ENCODE data around the gene TMEM203. TPM values are rescaled to one million over a fixed set of nuclear protein-coding genes. Genes with fewer than 3 reads are reported as not detected.
A peak's percentile ranks its signal among the peaks of the same experiment; 100 is the strongest.

The TMEM203 gene
- total RNA-seq, 1 experiment from 2014 or later: 50.6 TPM

DNA sequence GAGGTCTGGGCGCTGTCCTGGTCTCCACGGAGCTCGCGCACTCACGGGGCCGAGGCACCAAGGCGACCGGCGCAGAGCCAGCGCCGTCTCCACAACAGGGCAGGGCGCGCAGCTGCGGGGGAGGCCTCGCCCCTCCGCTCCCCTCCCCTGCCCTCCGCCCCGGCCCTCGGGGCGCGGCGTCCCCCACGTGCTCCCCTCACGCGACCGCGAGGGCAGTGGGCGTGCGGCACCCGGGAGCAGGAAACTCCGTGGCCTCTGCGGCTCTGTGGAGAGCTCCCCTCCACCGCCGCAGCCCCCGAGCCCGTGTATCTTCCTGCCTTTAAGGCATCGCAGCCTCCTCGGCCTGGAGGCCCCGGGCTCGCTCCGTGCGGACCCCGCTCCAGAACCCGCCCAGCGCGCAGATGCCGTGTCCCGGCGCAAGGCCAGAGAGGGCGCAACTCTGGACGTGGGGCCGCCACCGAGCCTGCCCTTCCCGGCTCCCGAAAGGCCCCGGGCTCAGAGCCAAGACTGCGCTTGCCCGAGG is 34.9 kb upstream of the TMEM203 start (continued):
- no peak; the same call in 1 of the 2 replicates for TF ChIP-seq ZNF281 (CRISPR knock-in tag; IDR thresholded peaks at IDR 0.05)
- 0 out of 2 replicates have a peak, but pooled peaks have one; percentile 63 for TF ChIP-seq CBFB (CRISPR knock-in tag; IDR thresholded peaks at IDR 0.05; ENCODE audit: low read depth)
- no peak for TF ChIP-seq GRHL2 (CRISPR knock-in tag; IDR thresholded peaks at IDR 0.05; ENCODE audit: insufficient replicate concordance, severe bottlenecking)
- TF ChIP-seq ELF4 (CRISPR knock-in tag; IDR thresholded peaks at IDR 0.05; ENCODE audit: low read depth): no peak
- TF ChIP-seq ZNF317 (CRISPR knock-in tag; IDR thresholded peaks at IDR 0.05; ENCODE audit: borderline replicate concordance, low read depth): 0 out of 2 replicates have a peak, but pooled peaks have one; percentile 36
- peak; percentile 57; the same call in 1 of the 2 replicates for TF ChIP-seq USF1 (CRISPR knock-in tag; IDR thresholded peaks at IDR 0.05)
- no peak for TF ChIP-seq JAZF1 (CRISPR knock-in tag; IDR thresholded peaks at IDR 0.05)
- no peak for TF ChIP-seq SMAD4 (CRISPR knock-in tag; IDR thresholded peaks at IDR 0.05)
- TF ChIP-seq NFATC4 (CRISPR knock-in tag; IDR thresholded peaks at IDR 0.05): no peak
- TF ChIP-seq GTF2I (CRISPR knock-in tag; conservative IDR thresholded peaks at IDR 0.05): no peak
- TF ChIP-seq ZNF532 (CRISPR knock-in tag; IDR thresholded peaks at IDR 0.05; ENCODE audit: borderline replicate concordance): no peak
- peak; percentile 56; the same call in 1 of the 2 replicates for TF ChIP-seq E2F5 (CRISPR knock-in tag; IDR thresholded peaks at IDR 0.05)
- TF ChIP-seq ERG (CRISPR knock-in tag; IDR thresholded peaks at IDR 0.05): no peak
- no peak; the same call in 1 of the 2 replicates for TF ChIP-seq TEAD4 (CRISPR knock-in tag; IDR thresholded peaks at IDR 0.05)
- TF ChIP-seq ESRRA (CRISPR knock-in tag; IDR thresholded peaks at IDR 0.05; ENCODE audit: borderline replicate concordance): peak; percentile 76; the same call in 1 of the 2 replicates
- TF ChIP-seq TP53 (CRISPR knock-in tag; IDR thresholded peaks at IDR 0.05): peak; percentile 85; the same call in 1 of the 2 replicates
- peak; percentile 34; the same call in 1 of the 2 replicates for TF ChIP-seq FOXK1 (CRISPR knock-in tag; IDR thresholded peaks at IDR 0.05)
- TF ChIP-seq, protein P1, sequence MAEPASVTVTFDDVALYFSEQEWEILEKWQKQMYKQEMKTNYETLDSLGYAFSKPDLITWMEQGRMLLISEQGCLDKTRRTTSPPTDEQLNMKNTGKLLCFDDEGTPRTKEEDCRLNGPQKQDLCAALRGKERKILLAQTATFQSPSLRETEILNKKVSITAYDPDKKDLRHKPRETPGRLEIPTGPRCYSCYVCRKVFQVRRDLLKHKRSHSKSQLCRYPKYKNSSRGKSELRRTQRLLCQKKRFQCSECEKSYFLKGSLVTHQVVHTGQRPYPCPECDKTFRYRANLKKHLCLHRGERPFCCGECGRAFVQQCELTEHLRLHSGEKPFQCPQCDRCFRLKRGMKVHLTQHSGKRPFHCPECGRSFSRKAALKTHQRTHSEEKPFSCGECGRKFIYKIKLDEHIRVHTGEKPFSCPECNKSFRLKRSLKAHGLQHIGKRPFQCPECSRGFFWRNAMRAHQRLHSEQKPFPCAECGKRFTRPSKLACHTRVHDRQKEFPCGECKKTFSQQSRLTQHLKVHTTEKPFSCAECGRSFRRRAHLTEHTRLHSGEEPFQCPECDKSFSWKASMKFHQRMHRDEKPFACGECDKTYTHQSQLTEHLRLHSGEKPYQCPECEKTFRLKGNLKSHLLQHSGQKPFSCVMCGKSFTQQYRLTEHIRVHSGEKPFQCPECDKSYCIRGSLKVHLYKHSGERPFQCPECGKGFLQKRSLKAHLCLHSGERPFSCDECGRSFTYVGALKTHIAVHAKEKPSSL (CRISPR knock-in tag; conservative IDR thresholded peaks at IDR 0.05): no peak
- peak; percentile 74; the same call in 1 of the 2 replicates for TF ChIP-seq KAT7 (CRISPR knock-in tag; IDR thresholded peaks at IDR 0.05; ENCODE audit: borderline replicate concordance)
- TF ChIP-seq SP1 (CRISPR knock-in tag; conservative IDR thresholded peaks at IDR 0.05): no peak
- TF ChIP-seq ZNF232 (CRISPR knock-in tag; IDR thresholded peaks at IDR 0.05): 0 out of 2 replicates have a peak, but pooled peaks have one; percentile 42
- peak; percentile 75; the same call in 1 of the 2 replicates for TF ChIP-seq ZNF219 (CRISPR knock-in tag; IDR thresholded peaks at IDR 0.05; ENCODE audit: borderline replicate concordance)
- TF ChIP-seq, protein P2, sequence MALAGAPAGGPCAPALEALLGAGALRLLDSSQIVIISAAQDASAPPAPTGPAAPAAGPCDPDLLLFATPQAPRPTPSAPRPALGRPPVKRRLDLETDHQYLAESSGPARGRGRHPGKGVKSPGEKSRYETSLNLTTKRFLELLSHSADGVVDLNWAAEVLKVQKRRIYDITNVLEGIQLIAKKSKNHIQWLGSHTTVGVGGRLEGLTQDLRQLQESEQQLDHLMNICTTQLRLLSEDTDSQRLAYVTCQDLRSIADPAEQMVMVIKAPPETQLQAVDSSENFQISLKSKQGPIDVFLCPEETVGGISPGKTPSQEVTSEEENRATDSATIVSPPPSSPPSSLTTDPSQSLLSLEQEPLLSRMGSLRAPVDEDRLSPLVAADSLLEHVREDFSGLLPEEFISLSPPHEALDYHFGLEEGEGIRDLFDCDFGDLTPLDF (CRISPR knock-in tag; IDR thresholded peaks at IDR 0.05): 0 out of 2 replicates have a peak, but pooled peaks have one; percentile 46
- no peak for TF ChIP-seq ZNF138 (CRISPR knock-in tag; conservative IDR thresholded peaks at IDR 0.05)
- TF ChIP-seq RELA (CRISPR knock-in tag; IDR thresholded peaks at IDR 0.05; ENCODE audit: borderline replicate concordance): peak; percentile 44; the same call in 1 of the 2 replicates
- no peak for TF ChIP-seq PRRX2 (CRISPR knock-in tag; IDR thresholded peaks at IDR 0.05)

Data from WTC11 (cell line).